Activated T-helper 1 cell treated with anti-CD3 and anti-CD28 coated beads, Interleukin-2, amount 50 U/mL, for 16 hours (primary cell): ENCODE data around the gene AARS1.
"Not testable (repeated sequence)": the region's sequence is repeated elsewhere in the genome, so short reads cannot be mapped to it uniquely, and the experiment has no call there.

Source experiments
- DNase-seq, 2 donors: peaks; one replicate each; pipeline ENCODE4 v3.0.0-alpha.2; 2020; ENCODE audit warnings: low read depth in 1 of 2, low spot score in 1 of 2

Gene AARS1

GRCh38 chr16:70289229-70290094 is at the start of gene AARS1:
TSS of gene AARS1 (minus strand) at chr16:70289506. CDS start at chr16:70282763, 6,743 bp downstream.
- DNase-seq = peak; percentile 79 to 93

DNA sequence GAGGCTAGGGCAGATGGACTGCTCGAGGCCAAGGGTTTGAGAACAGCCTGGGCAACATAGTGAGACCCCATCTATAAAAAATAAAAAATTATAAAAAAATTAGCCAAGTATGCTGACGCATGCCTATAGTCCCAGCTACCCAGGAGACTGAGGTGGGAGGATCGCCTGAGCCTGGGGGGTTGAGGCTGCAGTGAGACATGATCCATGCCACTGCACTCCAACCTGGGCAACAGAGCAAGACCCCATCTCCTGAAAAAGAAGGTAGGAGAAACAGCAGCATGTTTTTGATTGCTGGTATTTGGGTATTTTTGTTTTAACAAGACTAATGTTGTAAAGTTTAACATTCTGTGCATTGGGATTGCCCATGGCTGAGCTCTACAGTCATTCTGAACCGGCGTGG is 48.5 kb upstream of the AARS1 start:
- DNase-seq = no peak

- not testable (repeated sequence) for DNase-seq
Measured at GRCh38 chr16:70332728-70333127, 43.4 kb upstream of the AARS1 start.

DNA sequence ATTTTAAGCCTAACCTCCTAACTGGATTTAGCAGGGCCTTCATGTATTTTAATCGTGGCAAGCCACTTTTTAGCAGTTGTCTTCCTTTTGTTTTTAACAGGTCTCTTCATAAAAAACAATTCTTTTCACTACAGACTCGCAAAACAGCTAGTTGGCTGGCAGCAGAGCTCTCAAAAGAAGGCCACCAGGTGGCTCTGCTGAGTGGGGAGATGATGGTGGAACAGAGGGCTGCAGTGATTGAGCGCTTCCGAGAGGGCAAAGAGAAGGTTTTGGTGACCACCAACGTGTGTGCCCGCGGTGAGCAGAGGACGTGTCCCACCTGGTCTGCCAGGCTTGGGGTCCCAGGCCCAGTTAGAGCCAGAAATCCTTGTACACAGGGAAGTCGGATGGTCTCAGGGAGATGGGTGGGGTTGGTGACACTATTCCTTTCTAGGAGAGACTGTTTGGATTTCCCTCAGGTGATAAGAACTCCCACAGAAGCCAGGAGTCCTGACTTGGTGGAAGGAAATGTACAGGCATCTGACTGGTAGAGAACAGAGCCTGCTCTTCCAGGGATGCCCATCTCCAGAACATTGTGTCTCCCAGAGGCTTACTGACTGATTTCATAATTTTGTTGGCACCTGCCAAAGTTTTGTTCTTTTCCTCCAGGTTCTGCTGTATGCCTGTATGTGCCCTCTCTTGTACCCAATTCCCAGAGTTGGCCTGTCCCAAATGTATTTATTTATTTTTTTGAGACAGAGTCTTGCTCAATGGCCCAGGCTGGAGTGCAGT is 42.5 kb upstream of the AARS1 start:
- no peak for DNase-seq

- DNase-seq = no peak
Measured at GRCh38 chr16:70331091-70331490, 41.8 kb upstream of the AARS1 start.

GRCh38 chr16:70324998-70325747 is 35.9 kb upstream of the AARS1 start:
- DNase-seq = no peak

- no peak for DNase-seq
Measured at GRCh38 chr16:70320121-70320520, 30.8 kb upstream of the AARS1 start.

DNA sequence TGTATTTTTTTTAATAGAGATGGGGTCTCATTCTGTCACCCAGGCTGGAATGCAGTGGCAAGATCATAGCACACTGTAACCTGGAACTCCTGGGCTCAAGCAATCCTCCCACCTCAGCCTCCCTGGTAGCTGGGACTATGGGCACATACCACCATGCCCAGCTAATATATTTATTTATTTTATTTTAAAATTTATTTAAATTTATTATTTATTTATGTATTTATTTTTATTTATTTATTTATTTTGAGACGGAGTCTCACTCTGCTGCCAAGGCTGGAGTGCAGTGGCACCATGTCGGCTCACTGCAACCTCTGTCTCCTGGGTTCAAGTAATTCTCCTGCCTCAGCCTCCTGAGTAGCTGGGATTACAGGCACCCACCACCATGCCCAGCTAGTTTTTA is 18.4 kb upstream of the AARS1 start:
- not testable (repeated sequence) for DNase-seq

DNA sequence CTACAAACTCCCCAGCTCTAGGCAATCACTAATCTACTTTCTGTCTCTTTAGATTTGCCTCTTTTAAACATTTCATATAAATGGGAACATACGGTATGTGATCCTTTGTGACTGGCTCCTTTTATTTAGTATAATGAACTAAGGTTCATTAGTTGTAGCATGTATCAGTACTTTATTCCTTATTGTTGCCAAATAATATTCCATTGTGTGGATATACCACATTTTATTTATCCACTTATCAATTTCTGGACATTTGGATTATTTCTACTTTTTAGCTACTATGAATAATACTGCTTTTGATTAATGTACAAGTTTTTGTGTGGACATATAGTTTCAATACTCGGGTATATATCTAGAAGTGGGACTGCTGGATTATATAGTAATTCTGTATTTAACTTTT is 17.6 kb upstream of the AARS1 start:
- no peak for DNase-seq

DNA sequence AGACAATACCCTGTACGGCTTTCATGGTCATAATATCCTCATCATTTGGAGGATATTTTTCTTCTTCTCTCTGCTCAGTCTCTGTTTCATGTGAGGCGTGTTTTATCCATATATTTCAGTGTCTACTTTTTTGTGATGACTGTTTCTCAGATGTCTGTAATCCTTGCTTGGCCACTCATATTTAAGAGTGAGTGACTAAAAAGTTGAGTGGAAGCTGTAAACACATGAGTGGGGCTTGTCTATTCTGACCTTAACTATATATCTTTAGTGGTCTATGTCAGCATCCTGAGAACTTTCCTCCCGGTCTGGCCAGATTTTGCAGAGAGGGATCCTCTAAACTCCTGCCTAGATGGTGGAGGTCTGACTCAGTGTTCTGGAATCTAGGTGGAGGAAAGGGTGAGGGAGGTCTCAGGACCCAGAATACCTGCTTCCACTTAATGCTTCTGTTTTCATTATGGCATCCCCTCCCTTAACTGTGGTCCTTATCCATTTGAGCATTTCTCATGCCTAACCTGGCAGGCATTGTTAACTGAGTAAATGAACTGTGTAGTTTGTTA is 15.7 kb upstream of the AARS1 start:
- no peak for DNase-seq

GRCh38 chr16:70302745-70303144 is 13.4 kb upstream of the AARS1 start:
- no peak for DNase-seq

GRCh38 chr16:70301121-70301520 is 11.8 kb upstream of the AARS1 start:
- no peak for DNase-seq

- peak; percentile 20 to 31 for DNase-seq
Measured at GRCh38 chr16:70298988-70299938, 10.0 kb upstream of the AARS1 start, which contains the start of gene DDX19B. TSS of gene DDX19B (plus strand) at chr16:70299186. CDS start at chr16:70299298, 112 bp downstream.

DNA sequence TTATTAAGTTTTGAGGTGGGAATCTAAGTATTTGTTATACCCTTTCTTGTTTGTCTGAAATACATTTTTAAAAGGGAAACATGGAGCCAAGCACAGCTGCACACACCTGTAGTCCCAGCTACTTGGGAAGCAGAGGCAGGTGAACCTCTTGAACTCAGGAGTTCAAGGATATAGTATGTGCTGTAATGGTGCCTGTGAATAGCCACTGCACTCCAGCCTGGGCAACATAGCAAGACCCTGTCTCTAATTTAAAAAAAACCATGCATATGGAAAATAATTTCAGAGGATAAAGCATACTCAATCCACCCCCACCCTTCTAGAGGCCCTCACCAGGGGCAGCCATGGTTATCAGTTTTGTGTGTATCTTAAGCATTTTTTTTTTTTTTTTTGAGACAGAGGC is 6.3 kb upstream of the AARS1 start:
- DNase-seq = no peak

- DNase-seq = no peak
Measured at GRCh38 chr16:70294385-70295025, 5.2 kb upstream of the AARS1 start.

- DNase-seq = not testable (repeated sequence)
Measured at GRCh38 chr16:70292148-70292547, 2.8 kb upstream of the AARS1 start.

- DNase-seq = no peak
Measured at GRCh38 chr16:70290949-70291519, 1.7 kb upstream of the AARS1 start.

DNA sequence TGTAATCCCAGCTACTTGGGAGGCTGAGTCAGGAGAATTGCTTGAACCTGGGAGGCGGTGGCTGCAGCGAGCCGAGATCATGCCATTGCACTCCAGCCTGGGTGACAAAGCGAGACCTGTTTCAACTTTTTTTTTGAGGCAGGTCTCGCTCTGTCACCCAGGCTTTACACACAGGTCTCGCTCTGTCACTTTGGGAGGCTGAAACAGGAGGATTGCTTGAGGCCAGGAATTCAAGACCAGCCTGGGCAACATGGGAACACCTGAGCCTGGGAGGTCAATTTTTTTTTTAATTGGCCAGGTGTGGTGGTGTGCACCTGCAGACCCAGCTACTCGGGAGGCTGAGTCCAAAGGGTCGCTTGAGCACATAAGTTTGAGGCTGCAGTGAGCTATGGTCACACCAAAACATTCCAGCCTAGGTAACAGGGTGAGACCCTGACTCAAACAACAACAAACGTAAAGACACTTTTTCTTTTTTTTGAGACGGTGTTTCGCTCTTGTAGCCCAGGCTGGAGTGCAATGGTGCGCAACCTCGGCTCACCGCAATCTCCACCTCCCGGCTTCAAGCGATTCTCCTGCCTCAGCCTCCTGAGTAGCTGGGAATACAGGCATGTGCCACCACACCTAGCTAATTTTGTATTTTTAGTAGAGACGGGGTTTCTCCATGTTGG is 1.9 kb downstream of the AARS1 start:
- DNase-seq = not testable (repeated sequence)

- no peak for DNase-seq
Measured at GRCh38 chr16:70276392-70276791, 12.9 kb downstream of the AARS1 start.
